Measurements from ENCODE around the gene BUD23. TPM values are rescaled to one million over a fixed set of nuclear protein-coding genes. Genes with fewer than 3 reads are reported as not detected.

Gene BUD23
- total RNA-seq, 1 experiment from 2014 or later, result 78.1 TPM

DNA sequence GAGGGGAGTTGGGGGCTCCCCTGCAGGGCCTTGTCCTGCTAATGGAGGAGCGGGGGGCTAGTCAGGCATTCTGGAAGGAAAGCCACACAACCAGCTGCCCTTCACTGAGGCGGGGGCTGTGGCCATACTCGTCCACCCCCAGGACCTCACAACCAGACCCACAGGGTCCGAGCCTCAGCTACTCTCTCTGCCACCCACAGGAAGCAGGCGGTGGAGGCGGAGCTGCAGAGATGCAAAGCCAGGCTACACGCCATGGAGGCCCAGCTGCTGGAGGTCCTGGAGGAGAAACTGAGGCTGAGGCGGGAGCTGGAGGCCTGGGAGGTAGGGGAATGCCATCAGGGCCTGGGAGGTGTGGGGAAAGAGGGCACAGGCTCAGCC lies 52.1 kb downstream of the BUD23 start:
- H3K23me2 ChIP-seq (ENCODE audit: insufficient read length, low read depth, low read length, poor library complexity, severe bottlenecking), result peaks cover 10% of the 10 kb centered on the region
- H3K23ac ChIP-seq (ENCODE audit: insufficient read length, low read depth, low read length), result no peak overlapping the region
- no peaks in the 10 kb centered on the region for H3K27me3 ChIP-seq (ENCODE audit: insufficient read depth, low read length)
- H3K27ac ChIP-seq (ENCODE audit: insufficient read length, low read depth, low read length), result no peak overlapping the region
- H3K14ac ChIP-seq (ENCODE audit: insufficient read depth, low read length), result no peak overlapping the region; the same call in 1 of the 2 replicates
- Mint-ChIP-seq H3K27ac (no peak overlapping the region; a peak in 1 of 7 replicates), H3K27me3 (ENCODE audit: low read depth) (peaks cover 7% of the 10 kb centered on the region), H3K4me3 (no peak overlapping the region), H3K9me3 (no peaks in the 10 kb centered on the region), H3K36me3 (ENCODE audit: insufficient read depth in 1 of 3, low read depth in 3 of 3) (peaks cover 6 to 23% (median 20%) of the 10 kb centered on the region in 3 experiments; a peak in 6 of 7 replicates), H3K4me1 (peaks cover 9 to 20% of the 10 kb centered on the region in 2 experiments)
- H3K4me2 ChIP-seq (ENCODE audit: insufficient read depth, insufficient read length, low read length), result no peak overlapping the region
- H2BK20ac ChIP-seq (ENCODE audit: low read depth, low read length, poor library complexity, severe bottlenecking), result no peak overlapping the region
- H3K9ac ChIP-seq (ENCODE audit: extremely low read depth, insufficient read length, low read length), result no peak overlapping the region
- H3T11ph ChIP-seq (ENCODE audit: low read length), result no peak overlapping the region
- H2AFZ ChIP-seq (ENCODE audit: low read length), result no peak overlapping the region
- no peak overlapping the region for H4K91ac ChIP-seq (ENCODE audit: insufficient read length, low read depth, low read length)
- H3K79me1 ChIP-seq (ENCODE audit: insufficient read depth, low read depth, low read length, poor library complexity, severe bottlenecking), result no peaks in the 10 kb centered on the region
- H4K20me1 ChIP-seq (ENCODE audit: control insufficient read depth, insufficient read depth, insufficient read length), result no peaks in the 10 kb centered on the region
- H3K79me2 ChIP-seq (ENCODE audit: insufficient read depth, low read length), result no peaks in the 10 kb centered on the region
- H3K4ac ChIP-seq (ENCODE audit: low read depth, low read length), result no peak overlapping the region
- no peak overlapping the region for H3K56ac ChIP-seq (ENCODE audit: insufficient read length, low read depth, low read length)
- no peaks in the 10 kb centered on the region for H3K9me3 ChIP-seq (ENCODE audit: control insufficient read depth, low read depth, low read length)
- H3K18ac ChIP-seq (ENCODE audit: insufficient read length, low read depth, low read length), result no peak overlapping the region
- no peak overlapping the region for H2BK5ac ChIP-seq (ENCODE audit: insufficient read length, low read length)
- H3K4me1 ChIP-seq (ENCODE audit: insufficient read depth, low read length), result no peaks in the 10 kb centered on the region
- H4K8ac ChIP-seq (replicated peaks; ENCODE audit: insufficient read length, low read depth, low read length), result no peak overlapping the region
- H2BK15ac ChIP-seq (ENCODE audit: low read depth, low read length), result no peak overlapping the region
- H2BK120ac ChIP-seq (ENCODE audit: low read depth, low read length, poor library complexity, severe bottlenecking), result no peak overlapping the region
- no peak overlapping the region for H2AK5ac ChIP-seq (ENCODE audit: insufficient read length, low read length)
- TF ChIP-seq CTCF (conservative IDR thresholded peaks at IDR 0.05), result no peak
- no peak for DNase-seq
- no CpG with 5 or more reads among the region's 8 CpGs for WGBS (ENCODE audit: extremely low coverage, insufficient read length, low lambda C conversion rate)
- no peak overlapping the region for H4K5ac ChIP-seq (ENCODE audit: insufficient read length, low read depth, low read length)
- H2BK12ac ChIP-seq (ENCODE audit: insufficient read length, low read depth, low read length), result no peak overlapping the region
